ENCODE results near the gene WWTR1.

Gene WWTR1

GRCh38 chr3:149490260-149490971 is 167.4 kb downstream of the WWTR1 start:
- no peak for DNase-seq

GRCh38 chr3:149489060-149489690 is 168.7 kb downstream of the WWTR1 start:
- no peak for DNase-seq

- DNase-seq, result peak; percentile 58
Measured at GRCh38 chr3:149487598-149488197, 170.1 kb downstream of the WWTR1 start.

- DNase-seq, result no peak
Measured at GRCh38 chr3:149486726-149487125, 171.1 kb downstream of the WWTR1 start.

GRCh38 chr3:149481491-149481890 is 176.3 kb downstream of the WWTR1 start:
- DNase-seq, result no peak

GRCh38 chr3:149481056-149481455 is 176.8 kb downstream of the WWTR1 start:
- DNase-seq, result no peak

GRCh38 chr3:149480326-149481017 is 177.4 kb downstream of the WWTR1 start:
- DNase-seq, result peak; percentile 54

GRCh38 chr3:149479621-149480325 is 178.1 kb downstream of the WWTR1 start:
- DNase-seq, result no peak

GRCh38 chr3:149476225-149476624 is 181.6 kb downstream of the WWTR1 start:
- DNase-seq, result no peak

GRCh38 chr3:149475451-149476060 is 182.3 kb downstream of the WWTR1 start:
- no peak for DNase-seq

GRCh38 chr3:149474250-149474817 is 183.5 kb downstream of the WWTR1 start, which contains the start of gene TM4SF4:
Gene TM4SF4, plus strand, starts transcription at chr3:149474697. Its CDS starts 181 bp downstream, at chr3:149474878.
- no peak for DNase-seq

- DNase-seq, result no peak
Measured at GRCh38 chr3:149473357-149474249, 184.2 kb downstream of the WWTR1 start.

GRCh38 chr3:149472030-149472797 is 185.6 kb downstream of the WWTR1 start:
- DNase-seq, result no peak

- DNase-seq, result no peak
Measured at GRCh38 chr3:149470381-149470780, 187.4 kb downstream of the WWTR1 start.

- no peak for DNase-seq
Measured at GRCh38 chr3:149468504-149469212, 189.2 kb downstream of the WWTR1 start.

Measured in stimulated activated CD4-positive, alpha-beta T cell treated with anti-CD3 and anti-CD28 coated beads, Interleukin-15, amount 100 ng/mL, for 24 hours (primary cell).